ENCODE results near the gene WNT10A. TPM values are rescaled to one million over a fixed set of nuclear protein-coding genes. Genes with fewer than 3 reads are reported as not detected.
A peak's percentile ranks its signal among the peaks of the same experiment; 100 is the strongest.

The WNT10A gene
- total and polyA plus RNA-seq, 8 donors = 4.3 to 6.7 TPM; not detected in 6

DNA sequence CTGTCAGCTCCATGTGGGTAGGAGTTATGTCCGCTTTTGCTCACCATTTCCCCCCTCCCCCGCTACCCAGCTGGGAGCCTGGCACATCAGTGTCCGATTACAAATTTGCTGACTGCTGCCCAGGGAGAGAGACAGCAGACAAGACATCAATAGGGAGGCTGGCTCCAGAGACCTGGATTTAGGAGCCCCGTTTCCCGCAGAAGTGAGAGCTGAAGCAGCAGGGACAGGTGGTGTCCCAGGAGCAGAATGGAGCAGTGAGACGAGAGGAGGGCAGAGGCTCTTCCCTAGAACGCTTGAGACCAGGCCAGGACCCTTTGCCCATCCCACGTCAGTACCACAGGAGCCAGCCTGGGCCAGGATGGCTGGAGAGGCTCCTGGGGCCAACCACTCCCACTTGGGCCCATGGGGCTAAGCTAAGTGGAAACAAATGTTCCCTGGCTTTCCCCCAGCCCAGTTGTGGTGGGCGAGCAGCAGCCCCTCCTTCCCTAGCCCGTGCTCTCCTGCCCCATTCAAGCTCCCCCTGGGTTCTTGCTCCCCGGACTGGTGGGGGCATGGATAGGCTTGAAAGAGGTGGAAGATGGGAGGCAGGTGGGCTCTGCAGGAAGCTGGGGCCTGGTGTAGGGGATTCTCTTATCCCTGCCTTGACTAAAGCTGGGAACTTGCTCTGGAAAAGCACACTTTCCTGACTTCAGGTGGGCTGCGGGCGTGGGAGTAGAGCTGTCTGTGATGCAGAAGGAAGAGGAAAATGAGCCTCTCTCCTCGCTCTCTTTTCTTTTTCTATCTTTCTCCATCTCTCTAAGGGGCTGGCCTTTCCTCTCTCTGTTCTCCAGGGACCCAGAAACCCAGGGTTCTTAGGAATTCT, 25.1 kb upstream of the WNT10A start:
- H3K36me3 ChIP-seq = no peaks in the 10 kb centered on the region
- no peak for TF ChIP-seq POLR2A (IDR thresholded peaks at IDR 0.05)
- 34 to 40% (median 38%) methylated on average over 12 to 14 of the region's 14 CpGs for WGBS, 5 donors
- DNase-seq = no peak
- no peaks in the 10 kb centered on the region for H3K9me3 ChIP-seq
- H3K4me3 ChIP-seq = no peak overlapping the region
- H3K27ac ChIP-seq = no peak overlapping the region
- peaks cover 18 to 30% (median 24%) of the 10 kb centered on the region in 4 donors for H3K4me1 ChIP-seq
- intact Hi-C loops (cut with DNase I; ENCODE audit: low total_unique reads) = loop anchor here (10.0 kb wide), 1 partner anchor 151 kb away; no protein-coding TSS in a partner anchor
- peaks cover 26 to 99% (median 71%) of the 10 kb centered on the region in 3 donors for H3K27me3 ChIP-seq

DNA sequence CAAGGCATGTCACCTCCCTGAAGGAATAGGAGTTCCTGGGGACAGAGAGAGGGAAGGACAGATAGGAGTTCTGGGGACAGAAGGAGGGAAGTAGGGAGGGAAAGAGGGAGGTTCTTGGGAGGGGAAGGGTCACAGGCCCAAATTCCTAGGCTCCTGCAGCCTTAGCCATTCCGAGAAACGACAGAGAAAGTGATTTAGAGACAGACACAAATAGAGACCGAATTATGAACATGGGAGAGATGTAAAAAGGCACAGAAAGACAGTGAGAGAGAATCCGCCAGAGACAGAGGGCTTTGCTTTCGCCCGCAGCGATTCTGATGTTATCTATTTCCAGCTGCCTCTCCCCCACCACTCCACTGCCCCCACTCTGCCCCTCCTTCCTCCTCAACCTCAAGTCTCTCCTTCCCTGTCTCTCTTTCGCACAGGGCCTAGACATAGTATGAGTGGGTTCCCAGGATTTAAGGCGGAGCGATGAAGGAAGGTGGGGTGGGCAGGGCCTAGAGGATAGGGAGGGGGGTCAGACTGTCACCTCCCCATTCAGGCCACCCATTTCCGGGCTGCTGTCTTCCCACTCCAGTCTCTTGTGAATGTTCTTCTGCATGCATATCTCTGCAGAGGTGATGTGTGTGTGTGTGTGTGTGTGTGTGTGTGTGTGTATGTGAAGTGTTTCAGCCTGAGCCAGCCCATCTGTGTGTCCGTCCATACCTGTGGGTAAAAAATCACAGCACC, 24.3 kb upstream of the WNT10A start:
- Histone ChIP-seq H3K4me1 (peaks cover 24 to 38% (median 31%) of the 10 kb centered on the region in 4 donors), H3K9me3 (no peaks in the 10 kb centered on the region), H3K36me3 (no peaks in the 10 kb centered on the region), H3K4me3 (no peak overlapping the region), H3K27me3 (peaks cover 28 to 99% (median 73%) of the 10 kb centered on the region in 3 donors), H3K27ac (no peak overlapping the region)
- TF ChIP-seq EP300 (IDR thresholded peaks at IDR 0.05) (no peak), POLR2A (IDR thresholded peaks at IDR 0.05) (no peak), POLR2AphosphoS5 (IDR thresholded peaks at IDR 0.05) (no peak)
- TF ChIP-seq, protein P1, sequence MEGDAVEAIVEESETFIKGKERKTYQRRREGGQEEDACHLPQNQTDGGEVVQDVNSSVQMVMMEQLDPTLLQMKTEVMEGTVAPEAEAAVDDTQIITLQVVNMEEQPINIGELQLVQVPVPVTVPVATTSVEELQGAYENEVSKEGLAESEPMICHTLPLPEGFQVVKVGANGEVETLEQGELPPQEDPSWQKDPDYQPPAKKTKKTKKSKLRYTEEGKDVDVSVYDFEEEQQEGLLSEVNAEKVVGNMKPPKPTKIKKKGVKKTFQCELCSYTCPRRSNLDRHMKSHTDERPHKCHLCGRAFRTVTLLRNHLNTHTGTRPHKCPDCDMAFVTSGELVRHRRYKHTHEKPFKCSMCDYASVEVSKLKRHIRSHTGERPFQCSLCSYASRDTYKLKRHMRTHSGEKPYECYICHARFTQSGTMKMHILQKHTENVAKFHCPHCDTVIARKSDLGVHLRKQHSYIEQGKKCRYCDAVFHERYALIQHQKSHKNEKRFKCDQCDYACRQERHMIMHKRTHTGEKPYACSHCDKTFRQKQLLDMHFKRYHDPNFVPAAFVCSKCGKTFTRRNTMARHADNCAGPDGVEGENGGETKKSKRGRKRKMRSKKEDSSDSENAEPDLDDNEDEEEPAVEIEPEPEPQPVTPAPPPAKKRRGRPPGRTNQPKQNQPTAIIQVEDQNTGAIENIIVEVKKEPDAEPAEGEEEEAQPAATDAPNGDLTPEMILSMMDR (IDR thresholded peaks at IDR 0.05) = no peak
- intact Hi-C loops (cut with DNase I; ENCODE audit: low total_unique reads) = loop anchor here (10.0 kb wide), 1 partner anchor 152 kb away; no protein-coding TSS in a partner anchor
- WGBS, 5 donors = 24 to 39% (median 35%) methylated on average over 12 of the region's 12 CpGs
- no peak for DNase-seq

DNA sequence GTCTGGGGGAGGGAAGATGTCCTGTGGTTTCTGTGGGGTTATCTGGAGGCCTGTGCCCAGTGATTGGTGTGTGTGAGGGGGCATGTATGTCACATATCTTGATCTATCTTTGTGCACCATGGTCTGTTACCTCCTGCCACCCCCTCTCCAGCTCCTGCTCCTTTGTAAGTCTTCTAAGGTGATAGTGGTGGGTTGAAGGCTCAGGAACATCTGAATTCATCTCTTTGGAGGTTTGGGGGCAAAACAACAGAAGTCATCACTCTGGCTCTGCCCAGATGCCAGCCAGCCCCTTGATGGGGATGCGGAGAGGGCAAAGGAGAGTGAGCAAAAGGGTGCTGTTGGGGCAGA, 23.8 kb upstream of the WNT10A start:
- no peak for DNase-seq
- H3K4me1 ChIP-seq = peaks cover 24 to 38% (median 32%) of the 10 kb centered on the region in 4 donors
- H3K27ac ChIP-seq = no peak overlapping the region
- H3K9me3 ChIP-seq = no peaks in the 10 kb centered on the region
- peaks cover 28 to 99% (median 77%) of the 10 kb centered on the region in 3 donors for H3K27me3 ChIP-seq
- TF ChIP-seq EP300 (IDR thresholded peaks at IDR 0.05) (no peak), POLR2AphosphoS5 (IDR thresholded peaks at IDR 0.05) (no peak), POLR2A (IDR thresholded peaks at IDR 0.05) (no peak)
- TF ChIP-seq, protein P1 (IDR thresholded peaks at IDR 0.05) = no peak
- 44 to 79% (median 56%) methylated on average over 1 of the region's 1 CpG for whole genome bisulfite sequencing, 5 donors
- no peaks in the 10 kb centered on the region for H3K36me3 ChIP-seq
- intact Hi-C loops (cut with DNase I; ENCODE audit: low total_unique reads) = loop anchor here (10.0 kb wide), 1 partner anchor 152 kb away; no protein-coding TSS in a partner anchor
- H3K4me3 ChIP-seq = no peak overlapping the region

DNA sequence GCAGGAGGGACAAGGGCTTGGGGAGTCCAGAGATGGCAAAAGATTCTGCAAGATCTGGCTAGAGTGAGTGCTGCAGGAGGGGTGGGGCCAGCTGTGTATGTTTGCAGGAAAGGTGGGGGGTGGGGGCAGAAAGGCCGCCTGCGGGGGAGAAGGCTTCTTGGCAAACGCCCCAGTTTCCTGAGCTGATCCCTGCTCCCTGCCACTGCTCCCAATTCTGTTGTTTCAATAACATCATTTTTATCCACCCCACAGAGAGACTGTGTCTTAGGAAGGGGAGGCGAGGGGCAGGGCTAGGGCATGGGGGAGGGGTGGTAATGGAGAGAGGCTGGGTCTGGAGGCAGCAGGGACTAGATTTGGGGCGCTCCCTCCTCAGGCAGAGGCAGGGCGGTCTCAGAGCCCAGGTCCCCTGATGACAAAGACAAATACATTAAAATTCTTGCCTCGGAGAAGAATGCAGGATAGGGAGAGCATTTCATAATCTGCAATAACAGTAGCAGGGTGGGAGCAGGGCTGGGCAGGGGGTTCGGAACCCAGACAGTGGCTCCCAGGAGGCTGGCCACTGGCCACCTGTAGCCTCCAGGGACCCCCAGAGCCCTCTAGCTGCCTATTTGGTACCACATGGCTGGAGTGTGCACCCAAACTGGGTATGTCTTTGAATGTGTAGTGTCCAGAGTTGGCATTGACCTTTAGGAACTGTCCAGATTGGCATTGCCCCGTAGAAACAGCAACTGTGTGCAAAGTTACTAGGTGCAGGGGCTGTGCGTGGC, 23.1 kb upstream of the WNT10A start:
- peak in 1 of 2 donors; percentile 18 for DNase-seq
- Histone ChIP-seq H3K4me3 (no peak overlapping the region), H3K36me3 (no peaks in the 10 kb centered on the region), H3K9me3 (no peaks in the 10 kb centered on the region), H3K27ac (no peak overlapping the region), H3K27me3 (peaks cover 25 to 99% (median 84%) of the 10 kb centered on the region in 3 donors), H3K4me1 (peaks cover 24 to 38% (median 31%) of the 10 kb centered on the region in 4 donors)
- intact Hi-C loops (cut with DNase I; ENCODE audit: low total_unique reads) = loop anchor here (10.0 kb wide), 1 partner anchor 153 kb away; no protein-coding TSS in a partner anchor
- 13 to 18% (median 15%) methylated on average over 10 of the region's 10 CpGs for WGBS, 5 donors
- TF ChIP-seq, protein P1 (IDR thresholded peaks at IDR 0.05) = no peak
- TF ChIP-seq EP300 (IDR thresholded peaks at IDR 0.05) = no peak
- TF ChIP-seq POLR2AphosphoS5 (IDR thresholded peaks at IDR 0.05) = no peak
- no peak for TF ChIP-seq POLR2A (IDR thresholded peaks at IDR 0.05)

Measured in stomach (tissue), 9 donors.